A673 (cell line): Measurements from ENCODE around the gene FRMD3. TPM values are rescaled to one million over a fixed set of nuclear protein-coding genes. Genes with fewer than 3 reads are reported as not detected.

Experiments
- BruUV-seq: library from RNA; stranded (reverse); fragments of 400-500 nt; replicated peaks from 2 replicates; lab custom pipeline; 2021; lab: Mats Ljungman, UMichigan
- CTCF ChIA-PET: fragments of 300-600 bp; sonication (Branson Sonifier 250); formaldehyde crosslinking; loops from one replicate; lab custom pipeline; 2022; ENCODE audit warnings: antibody characterized with exemption; lab: Charles Lee
- POLR2A ChIA-PET: fragments of 300-600 bp; sonication (Branson Sonifier 250); formaldehyde crosslinking; loops from one replicate; lab custom pipeline; 2022; ENCODE audit warnings: antibody characterized with exemption; ENCODE audit not compliant: low non-redundant PET; lab: Charles Lee
- DNase-seq: peaks from one replicate; pipeline ENCODE4 v3.0.0-alpha.2; 2015; ENCODE audit warnings: low spot score
- H3K27ac ChIP-seq: fragments of 200-600 bp; sonication (generic); 2 replicates; pipeline ENCODE4 v1.5.1; 2016; ENCODE audit warnings: mixed run types, low read depth, mild to moderate bottlenecking, mixed read lengths, antibody characterized with exemption, low read length; ENCODE audit not compliant: poor library complexity, severe bottlenecking
- H3K27me3 ChIP-seq: fragments of 200-600 bp; sonication (generic); replicated peaks from 2 replicates; pipeline ENCODE4 v1.6.1; 2017; ENCODE audit warnings: mixed run types, low read depth, mild to moderate bottlenecking, mixed read lengths, antibody characterized with exemption, low read length; ENCODE audit not compliant: insufficient read depth, poor library complexity
- H3K36me3 ChIP-seq: fragments of 200-600 bp; sonication (generic); 2 replicates; pipeline ENCODE4 v1.6.1; 2016; ENCODE audit warnings: mixed run types, mild to moderate bottlenecking, mixed read lengths, antibody characterized with exemption, low read length; ENCODE audit not compliant: insufficient read depth, poor library complexity, severe bottlenecking
- H3K4me1 ChIP-seq: fragments of 200-600 bp; sonication (generic); 2 replicates; pipeline ENCODE4 v1.6.1; 2017; ENCODE audit warnings: mixed run types, mild to moderate bottlenecking, mixed read lengths, antibody characterized with exemption, low read length; ENCODE audit not compliant: insufficient read depth, poor library complexity, severe bottlenecking
- H3K4me3 ChIP-seq: fragments of 200-600 bp; sonication (generic); 2 replicates; pipeline ENCODE4 v1.5.1; 2016; ENCODE audit warnings: low read depth, mixed run types, mild to moderate bottlenecking, mixed read lengths, low read length; ENCODE audit not compliant: poor library complexity, severe bottlenecking
- H3K9me3 ChIP-seq: fragments of 200-600 bp; sonication (generic); 2 replicates; pipeline ENCODE4 v1.6.1; 2016; ENCODE audit warnings: mixed run types, low read depth, mild to moderate bottlenecking, mixed read lengths, antibody characterized with exemption, low read length; ENCODE audit not compliant: poor library complexity, severe bottlenecking
- EZH2 ChIP-seq: fragments of 200-600 bp; sonication (generic); IDR thresholded peaks from 2 replicates; pipeline ENCODE4 v1.6.1; 2017; ENCODE audit warnings: borderline replicate concordance, low read depth, mild to moderate bottlenecking, mixed read lengths, antibody characterized with exemption, low read length; ENCODE audit not compliant: poor library complexity, severe bottlenecking
- intact Hi-C: fragments of 100-400 bp; cut with micrococcal nuclease; formaldehyde crosslinking; loops from one replicate; pipeline ENCODE4 v1.10.0; 2022; ENCODE audit not compliant: unreplicated experiment
- total RNA-seq: library from RNA; stranded (reverse); gene quantifications from 2 replicates; pipeline ENCODE4 v1.2.3, GENCODE V29; 2021
- TF ChIP-seq, protein P1 (sequence below): fragments of 300-800, 200-600 bp; sonication (generic); conservative IDR thresholded peaks from 2 replicates; pipeline ENCODE4 v1.5.1; 2017; ENCODE audit warnings: low read depth, mild to moderate bottlenecking, antibody characterized with exemption, low read length, moderate library complexity, mixed read lengths

The FRMD3 gene
- total RNA-seq, 1 experiment from 2014 or later: 1.0 TPM

DNA sequence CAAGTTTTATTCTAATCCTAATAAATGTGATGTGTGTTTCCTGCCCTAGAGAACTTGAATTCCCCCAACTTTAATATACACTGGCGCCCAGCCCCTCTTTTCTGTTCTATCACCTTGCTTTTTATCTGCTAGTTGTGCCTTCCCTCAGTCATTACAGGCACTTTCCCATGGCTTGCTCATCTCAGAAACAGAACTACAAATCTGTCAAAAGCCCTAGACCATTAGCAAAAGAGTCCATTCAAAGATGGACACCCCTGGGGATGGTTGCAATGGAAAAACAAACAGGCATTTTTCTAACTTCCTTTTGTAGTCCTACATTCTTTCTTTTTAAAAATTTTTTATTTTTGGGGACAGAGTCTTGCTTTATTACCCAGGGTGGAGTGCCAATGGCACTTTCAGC lies 48.2 kb downstream of the FRMD3 start:
- ChIA-PET POLR2A (no interaction called here), CTCF (no interaction called here)
- Histone ChIP-seq H3K27ac (no peak overlapping the region), H3K36me3 (no peaks in the 10 kb centered on the region), H3K4me3 (no peak overlapping the region), H3K4me1 (no peaks in the 10 kb centered on the region), H3K9me3 (no peaks in the 10 kb centered on the region), H3K27me3 (no peaks in the 10 kb centered on the region)
- TF ChIP-seq EZH2: no peak
- TF ChIP-seq, protein P1, sequence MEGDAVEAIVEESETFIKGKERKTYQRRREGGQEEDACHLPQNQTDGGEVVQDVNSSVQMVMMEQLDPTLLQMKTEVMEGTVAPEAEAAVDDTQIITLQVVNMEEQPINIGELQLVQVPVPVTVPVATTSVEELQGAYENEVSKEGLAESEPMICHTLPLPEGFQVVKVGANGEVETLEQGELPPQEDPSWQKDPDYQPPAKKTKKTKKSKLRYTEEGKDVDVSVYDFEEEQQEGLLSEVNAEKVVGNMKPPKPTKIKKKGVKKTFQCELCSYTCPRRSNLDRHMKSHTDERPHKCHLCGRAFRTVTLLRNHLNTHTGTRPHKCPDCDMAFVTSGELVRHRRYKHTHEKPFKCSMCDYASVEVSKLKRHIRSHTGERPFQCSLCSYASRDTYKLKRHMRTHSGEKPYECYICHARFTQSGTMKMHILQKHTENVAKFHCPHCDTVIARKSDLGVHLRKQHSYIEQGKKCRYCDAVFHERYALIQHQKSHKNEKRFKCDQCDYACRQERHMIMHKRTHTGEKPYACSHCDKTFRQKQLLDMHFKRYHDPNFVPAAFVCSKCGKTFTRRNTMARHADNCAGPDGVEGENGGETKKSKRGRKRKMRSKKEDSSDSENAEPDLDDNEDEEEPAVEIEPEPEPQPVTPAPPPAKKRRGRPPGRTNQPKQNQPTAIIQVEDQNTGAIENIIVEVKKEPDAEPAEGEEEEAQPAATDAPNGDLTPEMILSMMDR: no peak
- intact Hi-C loops: loop anchor here (5.0 kb wide), 1 partner anchor 42 kb away; no protein-coding TSS in a partner anchor
- no peak for DNase-seq
- no TSS peak for BruUV-seq

DNA sequence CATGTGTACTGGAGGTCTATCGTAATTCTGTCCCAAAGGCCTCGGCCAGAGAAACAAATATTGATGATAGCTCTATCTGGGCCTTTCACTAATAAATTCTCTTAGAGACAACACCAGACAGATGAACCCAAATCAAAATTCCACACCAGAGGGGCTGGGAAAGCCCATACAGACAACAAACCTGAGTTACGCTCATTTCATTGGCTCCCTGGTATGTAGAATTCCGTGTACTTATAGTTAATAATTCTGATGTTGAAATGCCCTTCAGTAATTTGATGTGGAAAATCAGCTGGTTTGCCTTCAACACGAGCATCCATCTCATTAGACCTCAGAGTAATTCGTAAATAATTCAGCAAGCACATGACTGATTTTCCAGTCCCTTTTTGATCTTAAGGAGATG lies 53.2 kb downstream of the FRMD3 start:
- POLR2A ChIA-PET: no interaction called here
- CTCF ChIA-PET: no interaction called here
- Histone ChIP-seq H3K9me3 (no peaks in the 10 kb centered on the region), H3K4me1 (no peaks in the 10 kb centered on the region), H3K27ac (no peak overlapping the region), H3K36me3 (no peaks in the 10 kb centered on the region), H3K4me3 (no peak overlapping the region), H3K27me3 (no peaks in the 10 kb centered on the region)
- intact Hi-C loops: no loop called here
- DNase-seq: no peak
- no peak for TF ChIP-seq EZH2
- TF ChIP-seq, protein P1: no peak
- BruUV-seq: no TSS peak

DNA sequence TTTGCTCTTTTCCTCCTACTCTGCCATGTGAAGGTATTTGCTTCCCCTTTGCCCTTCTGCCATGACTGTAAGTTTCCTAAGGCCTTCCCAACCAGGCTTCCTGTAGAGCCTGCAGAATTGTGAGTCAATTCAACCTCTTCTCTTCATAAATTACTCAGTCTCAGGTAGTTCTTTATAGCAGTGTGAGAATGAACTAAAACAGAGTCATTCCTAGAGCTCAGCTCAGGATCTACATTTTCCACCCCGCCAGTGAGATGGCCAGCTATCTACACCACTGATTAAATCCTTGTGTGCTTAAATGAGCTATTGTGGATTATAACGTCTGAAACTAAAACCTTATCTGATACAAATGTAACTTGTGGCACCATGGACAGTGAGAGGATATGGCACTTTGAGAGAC lies 55.0 kb downstream of the FRMD3 start:
- Histone ChIP-seq H3K9me3 (no peaks in the 10 kb centered on the region), H3K4me1 (no peaks in the 10 kb centered on the region), H3K27me3 (no peaks in the 10 kb centered on the region), H3K4me3 (no peak overlapping the region), H3K27ac (no peak overlapping the region), H3K36me3 (no peaks in the 10 kb centered on the region)
- intact Hi-C loops: no loop called here
- DNase-seq: no peak
- CTCF ChIA-PET: no interaction called here
- TF ChIP-seq EZH2: no peak
- TF ChIP-seq, protein P1: no peak
- POLR2A ChIA-PET: no interaction called here
- no TSS peak for BruUV-seq
